PC-3 (cell line): ENCODE measurements around the gene IL17REL.

ENCODE experiments used
- EZH2 ChIP-seq: fragments of 300-600 bp; sonication (generic); IDR thresholded peaks from one replicate; pipeline ENCODE4 v1.6.1; 2017; ENCODE audit warnings: antibody characterized with exemption, mild to moderate bottlenecking, low read length; ENCODE audit not compliant: unreplicated experiment
- EZH2phosphoT487 ChIP-seq: fragments of 300-600 bp; sonication (generic); IDR thresholded peaks from 2 replicates; pipeline ENCODE4 v1.6.1; 2018; ENCODE audit warnings: mild to moderate bottlenecking, antibody characterized with exemption, low read length, borderline replicate concordance
- TF ChIP-seq, protein P1 (sequence below): fragments of 300-600 bp; sonication (generic); conservative IDR thresholded peaks from 2 replicates; pipeline ENCODE4 v1.5.1; 2017; ENCODE audit warnings: antibody characterized with exemption, low read depth, mild to moderate bottlenecking, low read length

DNA sequence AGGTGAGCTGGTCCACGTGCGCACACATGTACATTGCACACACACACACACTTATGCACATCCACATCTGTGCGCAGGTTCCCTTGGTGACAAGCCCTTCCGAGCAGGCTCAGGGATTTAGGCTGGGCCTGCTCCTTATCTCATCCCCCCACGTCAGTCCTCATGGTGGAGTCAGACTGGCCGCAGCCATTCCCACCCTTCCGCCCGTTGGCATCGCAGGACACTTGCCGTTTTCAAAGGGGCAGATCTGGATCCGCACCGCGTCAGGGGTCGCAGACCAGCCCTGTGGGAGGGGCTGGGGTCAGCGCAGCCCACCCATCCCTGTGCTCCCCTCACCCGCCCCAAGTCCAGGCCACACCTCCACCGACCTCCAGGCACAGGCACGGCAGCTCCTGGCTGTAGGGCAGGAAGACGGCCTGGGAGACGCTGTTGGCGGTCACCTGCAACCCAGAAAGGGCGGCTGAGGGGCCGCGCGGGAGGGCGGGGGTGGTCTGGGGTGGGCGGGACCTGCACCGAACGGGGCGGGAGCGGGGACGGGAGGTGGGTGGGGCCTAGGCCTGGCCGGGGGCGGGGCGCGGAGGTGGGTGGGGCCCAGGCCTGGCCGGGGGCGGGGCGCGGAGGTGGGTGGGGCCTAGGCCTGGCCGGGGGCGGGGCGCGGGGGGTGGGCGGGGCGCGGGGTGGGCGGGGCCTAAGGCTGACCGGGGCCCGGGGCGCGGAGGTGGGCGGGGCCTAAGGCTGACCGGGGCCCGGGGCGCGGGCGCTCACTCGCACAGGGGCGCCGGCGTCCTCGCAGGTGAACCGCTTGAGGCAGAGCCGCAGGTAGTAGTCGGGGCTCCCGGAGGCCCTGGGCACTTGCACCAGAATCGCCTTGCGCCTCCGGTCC, 13.3 kb downstream of the IL17REL start:
- TF ChIP-seq, protein P1, sequence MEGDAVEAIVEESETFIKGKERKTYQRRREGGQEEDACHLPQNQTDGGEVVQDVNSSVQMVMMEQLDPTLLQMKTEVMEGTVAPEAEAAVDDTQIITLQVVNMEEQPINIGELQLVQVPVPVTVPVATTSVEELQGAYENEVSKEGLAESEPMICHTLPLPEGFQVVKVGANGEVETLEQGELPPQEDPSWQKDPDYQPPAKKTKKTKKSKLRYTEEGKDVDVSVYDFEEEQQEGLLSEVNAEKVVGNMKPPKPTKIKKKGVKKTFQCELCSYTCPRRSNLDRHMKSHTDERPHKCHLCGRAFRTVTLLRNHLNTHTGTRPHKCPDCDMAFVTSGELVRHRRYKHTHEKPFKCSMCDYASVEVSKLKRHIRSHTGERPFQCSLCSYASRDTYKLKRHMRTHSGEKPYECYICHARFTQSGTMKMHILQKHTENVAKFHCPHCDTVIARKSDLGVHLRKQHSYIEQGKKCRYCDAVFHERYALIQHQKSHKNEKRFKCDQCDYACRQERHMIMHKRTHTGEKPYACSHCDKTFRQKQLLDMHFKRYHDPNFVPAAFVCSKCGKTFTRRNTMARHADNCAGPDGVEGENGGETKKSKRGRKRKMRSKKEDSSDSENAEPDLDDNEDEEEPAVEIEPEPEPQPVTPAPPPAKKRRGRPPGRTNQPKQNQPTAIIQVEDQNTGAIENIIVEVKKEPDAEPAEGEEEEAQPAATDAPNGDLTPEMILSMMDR: no peak
- no peak for TF ChIP-seq EZH2phosphoT487
- TF ChIP-seq EZH2: no peak
